Left cardiac atrium (tissue), 4 donors: ENCODE data around the gene AK8. TPM values are rescaled to one million over a fixed set of nuclear protein-coding genes. Genes with fewer than 3 reads are reported as not detected.
A peak's percentile ranks its signal among the peaks of the same experiment; 100 is the strongest.

Source experiments
- ATAC-seq, 2 donors: fragments of 200-7000 bp; cut with Tn5 transposase; one replicate each; pipeline ENCODE4 v1.9.1; 2020; ENCODE audit warnings: mild to moderate bottlenecking in 2 of 2, moderate library complexity in 2 of 2
- DNase-seq: peaks from one replicate; pipeline ENCODE4 v3.0.0-alpha.2; 2020
- intact Hi-C, 2 donors: fragments of 100-400 bp; cut with DNase I; formaldehyde crosslinking; loops; one replicate each; pipeline versions ENCODE4 v1.14.1 to v1.15.1; 2022 to 2023
- total RNA-seq, 2 donors: library from RNA; stranded (reverse); fragmentation: NEBNext Ultra II Directional; extraction: Animal tissue kit (Norgen Biotek cat#: 25700); gene quantifications; one replicate each; pipeline ENCODE4 v1.2.1, GENCODE V29; 2021
- donor health status: DM: no; HTN: yes; CAD: no.
- donor health status: DM: no; HTN: yes; CAD: no; lungs with severe emphysema.
- donor health status: DM: yes; HTN: yes; CAD: no.
- donor health status: Dilated cardiomyopathy.

Gene AK8
- total RNA-seq, 2 donors from 2014 or later: 0.18 to 0.32 TPM

DNA sequence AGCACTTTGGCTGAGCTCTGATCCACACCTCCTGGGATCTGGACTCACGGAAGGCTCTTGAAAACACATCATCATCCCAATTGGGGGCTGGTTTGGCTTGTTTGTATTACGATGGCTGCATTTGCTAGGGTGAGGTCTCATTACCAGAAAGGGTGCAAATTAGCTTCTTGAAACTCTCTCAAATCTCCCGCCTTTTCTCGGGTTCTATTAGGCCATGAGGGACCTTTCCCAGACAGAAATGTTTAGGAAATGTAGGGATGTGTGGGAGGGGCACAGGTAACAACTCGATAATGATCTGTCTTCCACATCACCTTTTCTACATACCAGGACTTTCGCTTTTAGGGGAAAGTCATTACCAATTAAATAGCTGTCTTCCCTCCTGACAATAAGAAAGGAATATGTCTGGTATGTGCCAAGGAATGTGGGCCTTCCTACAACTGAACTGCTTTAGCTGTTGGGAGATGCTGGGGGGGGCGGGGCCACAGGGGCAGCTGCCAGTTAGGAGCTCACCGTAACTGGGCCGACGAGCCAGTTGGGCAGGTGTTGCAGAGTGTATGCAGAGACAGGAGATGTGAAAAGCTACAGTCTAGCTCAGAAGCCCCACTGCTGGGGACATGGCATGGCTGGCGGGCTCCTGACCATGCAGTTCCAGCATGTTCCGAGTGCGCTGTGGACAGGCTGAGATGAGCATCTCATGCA lies 71.2 kb downstream of the AK8 start:
- no peak for ATAC-seq
- intact Hi-C loops: no loop called here
- DNase-seq: no peak

DNA sequence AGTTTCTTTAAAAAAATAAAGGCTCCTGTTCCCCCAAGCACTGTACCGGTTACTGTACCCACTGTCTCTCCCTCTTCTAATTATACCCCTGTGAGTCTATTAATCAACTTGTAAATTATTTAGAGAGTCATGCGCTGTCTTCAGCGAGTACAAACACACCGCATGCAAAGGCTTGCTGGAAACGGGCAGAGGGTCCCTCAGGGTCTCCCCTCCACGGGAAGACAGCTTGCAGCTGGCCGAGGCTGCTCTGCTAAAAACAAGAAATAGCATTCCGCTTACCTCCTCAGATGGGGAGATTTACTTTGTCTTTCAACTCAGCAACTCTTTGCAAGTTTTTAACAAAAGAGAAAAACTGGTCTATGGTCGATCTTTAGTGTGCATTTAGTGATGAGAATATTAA lies 71.8 kb downstream of the AK8 start:
- no peak for ATAC-seq
- intact Hi-C loops: no loop called here
- DNase-seq: no peak

GRCh38 chr9:132804576-132805295 lies 73.3 kb downstream of the AK8 start:
- ATAC-seq: no peak
- intact Hi-C loops: loop anchor here in 1 of 2 donors (5.0 kb wide), 1 partner anchor 297 kb away; no protein-coding TSS in a partner anchor
- no peak for DNase-seq

GRCh38 chr9:132802121-132802795 lies 75.8 kb downstream of the AK8 start:
- intact Hi-C loops: loop anchor here in 1 of 2 donors (5.0 kb wide), 1 partner anchor 295 kb away; no protein-coding TSS in a partner anchor
- DNase-seq (no peak), ATAC-seq (peak in 1 of 2 donors; percentile 32)

GRCh38 chr9:132801659-132802058 lies 76.4 kb downstream of the AK8 start:
- intact Hi-C loops: loop anchor here (2.0 to 5.0 kb wide), 2 partner anchors 294 to 295 kb away; no protein-coding TSS in a partner anchor
- ATAC-seq (no peak), DNase-seq (no peak)

GRCh38 chr9:132800038-132800648 lies 77.9 kb downstream of the AK8 start:
- DNase-seq: peak; percentile 61
- ATAC-seq: peak; percentile 66 to 80
- intact Hi-C loops: loop anchor here (2.0 to 5.0 kb wide), 2 partner anchors 293 kb away; no protein-coding TSS in a partner anchor

- intact Hi-C loops: loop anchor here in 1 of 2 donors (2.0 to 5.0 kb wide), 2 partner anchors 127 to 388 kb away; partner anchors contain the start of genes CFAP77 and GTF3C4
- ATAC-seq (peak; percentile 53 to 72), DNase-seq (no peak)
These were observed 79.0 kb downstream of the AK8 start for GRCh38 chr9:132798817-132799790.

DNA sequence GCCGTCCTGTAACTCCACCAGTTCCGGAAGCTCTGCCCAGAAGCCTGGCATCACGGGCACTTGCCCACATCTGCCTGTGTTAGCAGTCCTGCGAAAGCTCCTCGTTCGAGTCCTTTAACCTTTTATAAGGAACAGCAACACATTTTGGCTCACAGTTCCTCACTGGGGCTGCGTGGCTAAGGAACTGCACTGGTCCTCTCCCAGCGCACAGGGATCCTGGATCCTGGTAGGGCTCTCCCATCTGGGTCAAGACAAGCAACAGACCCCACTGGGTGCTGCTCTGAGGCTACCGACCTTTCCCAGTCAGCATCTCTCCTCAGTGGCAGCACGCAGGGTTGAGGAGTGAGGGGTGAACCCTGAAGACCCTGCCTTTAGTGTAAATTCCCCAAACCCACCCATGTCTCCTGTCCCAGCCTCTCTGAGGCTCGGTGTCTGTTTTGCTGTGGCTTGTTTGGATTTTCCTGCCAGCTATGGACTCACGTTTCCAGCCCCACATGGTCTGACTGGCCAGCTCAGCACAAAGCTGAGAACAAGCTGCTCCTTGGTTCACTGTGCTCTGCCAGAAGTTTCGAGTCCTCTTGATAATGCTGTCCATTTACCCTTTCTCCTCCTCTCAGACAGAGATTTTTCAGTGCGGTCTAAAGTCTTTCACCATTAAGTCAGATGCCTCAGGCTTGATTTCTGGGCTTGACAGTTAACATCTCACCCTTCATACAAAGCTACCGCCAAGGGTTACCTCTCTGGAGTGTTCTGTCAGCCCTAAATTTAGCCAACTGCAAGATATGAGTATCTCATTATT lies 80.0 kb downstream of the AK8 start:
- ATAC-seq (peak; percentile 48 to 65), DNase-seq (no peak)
- intact Hi-C loops: loop anchor here in 1 of 2 donors (2.0 to 5.0 kb wide), 2 partner anchors 126 to 387 kb away; partner anchors contain the start of genes CFAP77 and GTF3C4

GRCh38 chr9:132795511-132796303 lies 82.4 kb downstream of the AK8 start:
- ATAC-seq (no peak), DNase-seq (no peak)
- intact Hi-C loops: loop anchor here in 1 of 2 donors (5.0 kb wide), 1 partner anchor 123 kb away; the partner anchor contains the start of gene GTF3C4

DNA sequence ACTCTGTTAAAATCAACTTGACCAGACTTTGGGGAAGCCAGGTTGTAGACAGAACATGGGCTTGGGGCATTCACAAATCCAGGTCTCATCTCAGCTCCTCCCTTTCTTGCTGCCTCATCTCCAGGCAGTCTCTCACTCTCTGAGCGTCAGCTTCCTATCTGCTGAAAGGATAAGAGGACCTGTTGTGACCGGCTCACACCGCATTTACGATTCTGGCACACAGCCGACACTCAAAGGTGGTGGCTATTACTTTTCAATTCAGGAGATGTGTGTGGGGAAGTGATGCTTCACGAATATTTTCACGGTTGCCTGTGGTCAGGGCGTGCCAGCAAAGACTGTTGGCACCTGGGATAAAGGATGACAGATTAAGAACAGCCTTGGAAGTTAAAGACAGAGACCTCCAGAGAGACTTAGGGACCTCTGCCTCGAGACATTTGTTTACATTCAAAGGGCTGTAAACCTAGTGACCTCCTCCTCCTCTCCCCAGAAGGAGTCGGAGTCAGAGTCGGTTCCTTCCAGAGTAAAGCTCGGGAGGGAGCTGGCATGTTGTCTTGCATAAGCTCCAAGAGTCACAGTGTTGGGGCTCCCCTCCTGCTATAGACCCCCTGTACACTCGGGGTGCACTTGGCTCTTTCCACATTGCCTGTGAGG lies 83.2 kb downstream of the AK8 start:
- ATAC-seq: no peak
- intact Hi-C loops: loop anchor here in 1 of 2 donors (5.0 kb wide), 1 partner anchor 123 kb away; the partner anchor contains the start of gene GTF3C4
- DNase-seq: no peak

DNA sequence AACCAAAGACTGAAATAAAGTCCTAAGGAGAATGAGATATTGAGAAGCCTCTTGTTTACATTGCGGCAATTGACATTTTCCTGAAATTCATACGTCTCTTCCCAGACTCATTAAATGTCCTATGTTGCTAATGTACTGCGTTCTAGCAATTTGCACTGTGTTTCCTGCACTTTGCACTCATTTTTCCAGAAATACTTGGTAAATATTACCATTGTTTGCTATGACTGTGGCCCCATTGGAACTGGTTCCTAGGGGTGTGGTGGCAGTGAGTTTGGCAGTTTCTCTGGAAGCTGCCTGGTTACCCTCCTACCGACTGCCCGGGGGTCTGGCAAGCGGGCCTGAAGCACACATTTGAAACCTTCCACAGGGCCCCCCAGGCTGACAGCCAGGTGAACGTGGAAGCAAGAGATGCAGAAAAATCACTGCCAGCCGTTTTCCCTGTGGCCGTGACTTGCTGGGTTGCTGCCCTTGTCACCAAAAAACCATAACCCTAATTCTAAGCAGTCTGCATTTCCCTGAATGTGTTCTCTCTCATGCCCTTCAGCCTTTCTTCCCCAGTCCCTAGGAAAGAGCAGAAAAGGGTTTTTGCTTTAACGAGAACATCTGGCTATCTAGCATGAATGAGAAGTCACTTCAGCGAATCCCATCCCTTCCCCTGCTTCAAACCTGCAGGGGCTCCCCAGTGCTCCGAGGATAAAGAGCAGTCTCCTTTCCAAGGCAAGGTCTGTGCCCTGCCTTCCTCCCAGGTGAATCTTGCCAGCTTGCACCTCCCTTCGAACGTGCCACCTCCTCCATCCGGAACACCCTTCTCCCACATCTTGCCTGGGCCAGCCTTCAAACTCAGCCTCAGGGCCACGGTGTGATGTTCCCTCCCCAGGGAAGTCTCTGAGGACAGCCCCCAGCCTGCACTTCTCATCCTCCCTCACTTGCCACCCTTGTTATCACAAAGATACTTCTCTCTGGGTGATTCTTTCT lies 84.2 kb downstream of the AK8 start:
- ATAC-seq (no peak), DNase-seq (no peak)
- intact Hi-C loops: no loop called here

DNA sequence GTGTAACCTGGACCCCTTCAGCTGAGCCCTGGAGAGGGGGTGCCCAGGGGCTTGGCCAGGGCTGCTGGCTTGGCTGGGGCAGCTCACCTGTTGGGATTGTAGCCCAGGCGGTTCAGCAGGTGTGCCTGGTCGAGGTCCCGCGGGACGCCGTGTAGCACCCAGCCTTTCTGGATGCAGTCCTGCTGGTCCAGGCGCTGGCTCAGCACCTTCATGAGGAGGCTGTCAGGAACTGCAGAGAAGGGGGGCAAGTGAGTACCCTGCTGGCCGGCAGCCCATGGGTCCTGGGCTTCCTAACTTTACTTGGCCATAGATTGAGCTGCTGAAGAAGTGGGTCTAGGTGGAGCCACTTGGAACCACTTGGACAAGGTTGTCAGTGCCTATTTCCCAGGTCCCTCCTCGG lies 85.5 kb downstream of the AK8 start:
- DNase-seq (no peak), ATAC-seq (no peak)
- intact Hi-C loops: no loop called here

- intact Hi-C loops: no loop called here
- DNase-seq (no peak), ATAC-seq (no peak)
These were observed 86.3 kb downstream of the AK8 start for GRCh38 chr9:132791699-132792240.

- intact Hi-C loops: no loop called here
- DNase-seq (no peak), ATAC-seq (no peak)
These were observed 88.4 kb downstream of the AK8 start for GRCh38 chr9:132789719-132790118.
